ENCODE data around the gene ARHGAP15.

GRCh38 chr2:143697744-143698143, 568.5 kb downstream of the ARHGAP15 start:
- TF ChIP-seq CTCF (IDR thresholded peaks at IDR 0.05; ENCODE audit: low read depth, low read length, poor library complexity, severe bottlenecking) (no peak), EZH2phosphoT487 (IDR thresholded peaks at IDR 0.05; ENCODE audit: borderline replicate concordance, low read length) (no peak)
